NCI-H345 treated with DMSO at 0.1 percent for 48 hours (cell line): ENCODE results near the gene TIGD3.

Experiments used
- DNase-seq: peaks from one replicate; lab custom pipeline; 2025; ENCODE audit not compliant: unreplicated experiment; lab: John Stamatoyannopoulos, UW

Gene TIGD3

GRCh38 chr11:65404638-65405339, 50.2 kb downstream of the TIGD3 start:
- DNase-seq, result no peak
